Progenitor cell of endocrine pancreas (in vitro differentiated cells): ENCODE data around the gene STK24. TPM values are rescaled to one million over a fixed set of nuclear protein-coding genes. Genes with fewer than 3 reads are reported as not detected.

Experiments used
- DNase-seq: peaks from one replicate; pipeline ENCODE4 v3.0.0; 2021; ENCODE audit warnings: low spot score; ENCODE audit not compliant: unreplicated experiment
- H3K27ac Mint-ChIP-seq: 2 replicates; pipeline ENCODE4 v1.8.0; 2021; ENCODE audit warnings: mild to moderate bottlenecking, moderate library complexity, mixed read lengths
- H3K27me3 Mint-ChIP-seq: 2 replicates; pipeline ENCODE4 v1.8.0; 2021; ENCODE audit warnings: mixed read lengths
- H3K36me3 Mint-ChIP-seq: 2 replicates; pipeline ENCODE4 v1.8.0; 2022; ENCODE audit warnings: mixed read lengths; ENCODE audit not compliant: insufficient read depth
- H3K4me1 Mint-ChIP-seq: 2 replicates; pipeline ENCODE4 v1.8.0; 2021; ENCODE audit warnings: low read depth, mixed read lengths
- H3K4me3 Mint-ChIP-seq: 2 replicates; pipeline ENCODE4 v1.8.0; 2021; ENCODE audit warnings: low read depth, mild to moderate bottlenecking, moderate library complexity, mixed read lengths
- H3K9me3 Mint-ChIP-seq: 2 replicates; pipeline ENCODE4 v1.8.0; 2021; ENCODE audit warnings: low read depth, mixed read lengths
- total RNA-seq: library from RNA; stranded (reverse); gene quantifications from 2 replicates; pipeline ENCODE4 v1.2.1, GENCODE V29; 2021
- TF ChIP-seq, protein P1 (sequence below): fragments of 200-600 bp; sonication (generic); IDR thresholded peaks from one replicate; pipeline ENCODE4 v1.5.0; 2021; ENCODE audit warnings: antibody characterized with exemption, mild to moderate bottlenecking; ENCODE audit not compliant: unreplicated experiment

Gene STK24
- total RNA-seq, 1 donor from 2014 or later = 113 TPM

GRCh38 chr13:98451676-98452470 is 125.0 kb downstream of the STK24 start:
- Mint-ChIP-seq H3K4me3 (no peak overlapping the region), H3K4me1 (peaks cover 27% of the 10 kb centered on the region)
- TF ChIP-seq, protein P1, sequence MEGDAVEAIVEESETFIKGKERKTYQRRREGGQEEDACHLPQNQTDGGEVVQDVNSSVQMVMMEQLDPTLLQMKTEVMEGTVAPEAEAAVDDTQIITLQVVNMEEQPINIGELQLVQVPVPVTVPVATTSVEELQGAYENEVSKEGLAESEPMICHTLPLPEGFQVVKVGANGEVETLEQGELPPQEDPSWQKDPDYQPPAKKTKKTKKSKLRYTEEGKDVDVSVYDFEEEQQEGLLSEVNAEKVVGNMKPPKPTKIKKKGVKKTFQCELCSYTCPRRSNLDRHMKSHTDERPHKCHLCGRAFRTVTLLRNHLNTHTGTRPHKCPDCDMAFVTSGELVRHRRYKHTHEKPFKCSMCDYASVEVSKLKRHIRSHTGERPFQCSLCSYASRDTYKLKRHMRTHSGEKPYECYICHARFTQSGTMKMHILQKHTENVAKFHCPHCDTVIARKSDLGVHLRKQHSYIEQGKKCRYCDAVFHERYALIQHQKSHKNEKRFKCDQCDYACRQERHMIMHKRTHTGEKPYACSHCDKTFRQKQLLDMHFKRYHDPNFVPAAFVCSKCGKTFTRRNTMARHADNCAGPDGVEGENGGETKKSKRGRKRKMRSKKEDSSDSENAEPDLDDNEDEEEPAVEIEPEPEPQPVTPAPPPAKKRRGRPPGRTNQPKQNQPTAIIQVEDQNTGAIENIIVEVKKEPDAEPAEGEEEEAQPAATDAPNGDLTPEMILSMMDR = no peak

GRCh38 chr13:98450539-98451111 is 126.3 kb downstream of the STK24 start:
- Mint-ChIP-seq H3K27ac (peak overlapping the region; percentile 92), H3K4me3 (no peak overlapping the region), H3K36me3 (peaks cover 42% of the 10 kb centered on the region), H3K27me3 (no peaks in the 10 kb centered on the region), H3K4me1 (peaks cover 23% of the 10 kb centered on the region), H3K9me3 (no peaks in the 10 kb centered on the region)
- DNase-seq = no peak
- TF ChIP-seq, protein P1 = no peak

More at GRCh38 chr13:98451676-98452470, 125.0 kb downstream of the STK24 start:
- Mint-ChIP-seq H3K27me3 (no peaks in the 10 kb centered on the region), H3K9me3 (no peaks in the 10 kb centered on the region), H3K36me3 (peaks cover 44% of the 10 kb centered on the region), H3K27ac (peak overlapping the region; percentile 59)
- DNase-seq = no peak

DNA sequence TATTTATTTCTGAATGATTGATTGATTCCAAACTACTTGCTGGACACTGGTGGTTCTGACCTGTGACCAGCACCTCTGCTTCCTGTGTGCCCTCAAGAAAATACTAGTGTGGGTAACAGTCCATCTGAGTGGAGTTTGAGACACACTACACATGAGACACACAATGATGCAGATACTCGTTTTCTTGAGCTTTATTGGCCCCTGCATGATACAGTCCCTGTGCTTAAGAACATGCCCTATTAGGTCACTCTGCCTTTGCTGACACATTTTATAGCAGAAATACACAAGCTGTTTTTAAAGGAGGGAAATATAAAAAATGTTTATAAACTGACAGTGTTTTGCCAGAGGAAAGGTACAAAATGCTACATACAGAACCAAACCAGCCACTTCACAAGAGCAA is 126.9 kb downstream of the STK24 start:
- H3K9me3 Mint-ChIP-seq = no peaks in the 10 kb centered on the region
- H3K4me3 Mint-ChIP-seq = no peak overlapping the region
- H3K27me3 Mint-ChIP-seq = no peaks in the 10 kb centered on the region
- TF ChIP-seq, protein P1 = no peak
- H3K4me1 Mint-ChIP-seq = peaks cover 25% of the 10 kb centered on the region
- H3K27ac Mint-ChIP-seq = peak overlapping the region; percentile 93
- DNase-seq = no peak
- peaks cover 41% of the 10 kb centered on the region for H3K36me3 Mint-ChIP-seq

DNA sequence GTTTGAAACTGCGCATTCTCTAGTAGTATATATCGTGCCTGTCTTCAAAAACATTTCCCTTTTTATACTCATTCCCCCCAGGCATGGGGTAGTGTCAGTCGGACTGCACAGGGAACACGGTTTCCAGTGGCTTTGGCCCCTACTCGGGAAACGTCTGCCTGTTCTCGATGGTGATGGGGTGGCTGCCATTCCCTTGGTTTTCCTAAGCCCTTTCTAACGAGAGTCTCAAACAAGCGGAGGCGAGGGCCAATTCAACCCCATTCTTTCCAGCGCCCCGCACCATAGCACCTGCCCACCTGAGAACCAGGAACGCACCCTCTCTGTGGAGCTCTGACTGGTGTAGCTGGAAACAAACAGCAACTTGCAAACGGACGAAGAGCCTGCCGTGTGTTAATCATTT is 127.6 kb downstream of the STK24 start:
- no peak for DNase-seq
- Mint-ChIP-seq H3K36me3 (peaks cover 36% of the 10 kb centered on the region), H3K27me3 (no peaks in the 10 kb centered on the region), H3K4me3 (peak overlapping the region; percentile 37), H3K27ac (peak overlapping the region; percentile 93), H3K4me1 (peaks cover 25% of the 10 kb centered on the region), H3K9me3 (no peaks in the 10 kb centered on the region)
- TF ChIP-seq, protein P1 = no peak

DNA sequence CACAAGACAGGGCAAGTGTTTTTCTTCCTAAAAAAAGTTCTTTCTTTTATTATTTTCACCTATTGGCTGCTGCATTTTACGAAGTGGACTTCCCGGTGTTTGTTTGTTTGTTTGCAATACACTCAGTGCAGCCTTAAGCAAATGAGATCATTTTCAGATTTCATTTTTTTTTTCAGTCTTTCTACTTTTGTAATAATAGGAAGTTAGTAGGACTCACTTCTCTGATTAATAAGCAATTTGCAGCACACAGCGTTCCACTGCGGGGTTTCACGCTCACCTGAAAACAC is 128.3 kb downstream of the STK24 start:
- peaks cover 25% of the 10 kb centered on the region for H3K4me1 Mint-ChIP-seq
- no peak overlapping the region for H3K4me3 Mint-ChIP-seq
- H3K9me3 Mint-ChIP-seq = no peaks in the 10 kb centered on the region
- H3K36me3 Mint-ChIP-seq = peaks cover 34% of the 10 kb centered on the region
- H3K27ac Mint-ChIP-seq = peak overlapping the region; percentile 93
- DNase-seq = no peak
- no peaks in the 10 kb centered on the region for H3K27me3 Mint-ChIP-seq
- TF ChIP-seq, protein P1 = no peak
